Muscle of leg (tissue), 11 donors: Measurements from ENCODE around the gene WDR53. TPM values are rescaled to one million over a fixed set of nuclear protein-coding genes. Genes with fewer than 3 reads are reported as not detected.
"Not testable (repeated sequence)": the region's sequence is repeated elsewhere in the genome, so short reads cannot be mapped to it uniquely, and the experiment has no call there.

ENCODE experiments used
- DNase-seq: peaks from one replicate; pipeline ENCODE4 v3.0.0; 2013
- H3K27ac ChIP-seq: one replicate; pipeline ENCODE4 v1.5.1; 2013; ENCODE audit warnings: mild to moderate bottlenecking, low read length, control low read depth
- H3K27me3 ChIP-seq: one replicate; pipeline ENCODE4 v1.6.1; 2013; ENCODE audit warnings: low read length; ENCODE audit not compliant: control insufficient read depth, insufficient read depth
- H3K36me3 ChIP-seq: one replicate; pipeline ENCODE4 v1.6.1; 2013; ENCODE audit warnings: low read length; ENCODE audit not compliant: control insufficient read depth, insufficient read depth
- H3K4me1 ChIP-seq: one replicate; pipeline ENCODE4 v1.6.1; 2013; ENCODE audit warnings: low read length; ENCODE audit not compliant: control insufficient read depth, insufficient read depth
- H3K4me3 ChIP-seq: one replicate; pipeline ENCODE4 v1.5.1; 2013; ENCODE audit warnings: low read length, control low read depth
- H3K9me3 ChIP-seq: replicated peaks from 2 replicates; pipeline ENCODE4 v1.6.1; 2013; ENCODE audit warnings: low read depth, low read length; ENCODE audit not compliant: control insufficient read depth
- WGBS: methylation state at CpG from one replicate; pipeline ENCODE4 v1.1.5; 2013; ENCODE audit warnings: missing lambda C conversion rate; ENCODE audit not compliant: insufficient coverage; 5-methylcytosine and 5-hydroxymethylcytosine counted together
- polyA plus RNA-seq, 8 donors: library from polyadenylated mRNA; unstranded; fragments of 120-200 nt; gene quantifications; one replicate each; pipeline versions ENCODE4 v1.2.1 to v1.2.3, GENCODE V29; 2013; ENCODE audit warnings: inconsistent platforms in 1 of 8, low replicate concordance in 1 of 8; ENCODE audit not compliant: insufficient read length in 8 of 8, insufficient read depth in 1 of 8
- total RNA-seq: library from RNA; stranded (reverse); fragments of 120-200 nt; gene quantifications from one replicate; pipeline ENCODE4 v1.2.4, GENCODE V29; 2013

WDR53 gene
- total and polyA plus RNA-seq, 9 donors: 6.8 to 13.3 (median 10.1) TPM

DNA sequence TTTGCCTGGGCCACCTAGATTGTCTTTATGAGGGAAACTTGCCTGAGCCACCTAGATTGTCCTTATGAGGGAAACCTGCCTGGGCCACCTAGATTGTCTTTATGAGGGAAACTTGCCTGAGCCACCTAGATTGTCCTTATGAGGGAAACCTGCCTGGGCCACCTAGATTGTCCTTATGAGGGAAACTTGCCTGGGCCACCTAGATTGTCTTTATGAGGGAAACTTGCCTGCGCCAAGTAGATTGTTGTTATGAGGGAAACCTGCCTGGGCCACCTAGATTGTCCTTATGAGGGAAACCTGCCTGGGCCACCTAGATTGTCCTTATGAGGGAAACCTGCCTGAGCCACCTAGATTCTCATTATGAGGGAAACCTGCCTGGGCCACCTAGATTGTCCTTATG is 57.2 kb downstream of the WDR53 start:
- not testable (repeated sequence) for DNase-seq, H3K27me3 ChIP-seq, H3K4me3 ChIP-seq, H3K4me1 ChIP-seq, H3K27ac ChIP-seq, H3K9me3 ChIP-seq, H3K36me3 ChIP-seq
- WGBS: no CpG with 5 or more reads among the region's 1 CpG

DNA sequence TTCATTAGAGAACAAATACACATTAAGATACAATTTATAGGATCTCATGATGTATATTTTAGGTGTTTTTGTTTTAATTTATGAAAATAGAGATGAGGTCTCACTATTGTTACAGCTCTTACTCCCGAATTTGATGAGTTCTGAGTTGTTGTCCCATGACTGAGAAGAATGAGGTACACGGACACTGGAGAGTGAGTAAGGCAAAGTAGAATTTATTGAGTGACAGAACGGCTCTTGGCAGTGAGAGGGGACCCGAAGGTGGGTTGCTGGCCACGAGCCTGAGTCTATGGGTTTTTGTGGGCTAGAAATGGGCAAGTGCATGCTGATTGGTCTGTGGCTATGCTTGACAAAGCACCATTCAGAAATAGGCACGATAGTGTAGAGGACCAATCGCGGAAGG is 61.7 kb downstream of the WDR53 start:
- WGBS: 84% methylated on average over 8 of the region's 8 CpGs
- Histone ChIP-seq H3K27ac (no peak overlapping the region), H3K36me3 (no peaks in the 10 kb centered on the region), H3K4me1 (peaks cover 2% of the 10 kb centered on the region), H3K27me3 (peaks cover 2% of the 10 kb centered on the region), H3K9me3 (peaks cover 2% of the 10 kb centered on the region), H3K4me3 (no peak overlapping the region)
- no peak for DNase-seq

DNA sequence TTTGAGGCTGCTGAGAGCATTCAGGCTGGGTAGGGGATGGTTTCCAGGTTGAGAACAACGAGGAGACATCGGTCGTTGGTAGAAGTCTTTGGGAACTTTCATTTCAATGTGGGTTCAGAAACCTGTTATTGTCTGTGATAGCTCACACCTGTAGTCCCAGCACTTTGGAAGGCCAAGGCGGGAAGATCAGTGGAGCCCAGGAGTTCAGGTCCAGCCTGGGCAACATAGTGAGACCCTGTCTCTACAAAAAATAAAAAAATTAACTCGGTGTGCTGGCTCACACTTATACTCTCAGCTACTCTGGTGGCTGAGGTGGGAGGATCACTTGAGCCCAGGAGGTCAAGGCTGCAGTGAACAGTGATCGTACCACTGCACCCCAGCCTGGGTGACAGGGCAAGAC is 63.8 kb downstream of the WDR53 start:
- Histone ChIP-seq H3K27ac (no peak overlapping the region), H3K4me3 (no peak overlapping the region)

More for the DNA sequence above, 63.8 kb downstream of the WDR53 start:
- no peaks in the 10 kb centered on the region for H3K36me3 ChIP-seq
- WGBS: 86% methylated on average over 4 of the region's 6 CpGs
- peaks cover 2% of the 10 kb centered on the region for H3K9me3 ChIP-seq
- peaks cover 2% of the 10 kb centered on the region for H3K27me3 ChIP-seq
- no peak for DNase-seq
- peaks cover 11% of the 10 kb centered on the region for H3K4me1 ChIP-seq

Other genes with a start within 250 kb of the WDR53 start
- not detected for gene TM4SF19, start 230.2 kb downstream of the WDR53 start, total RNA-seq
- gene TM4SF19, start 230.2 kb downstream of the WDR53 start, polyA plus RNA-seq: under 1 TPM in 6 of 8 donors, not detected in 2; 0.15 to 0.44 (median 0.33) TPM
- gene UBXN7, start 136.1 kb downstream of the WDR53 start, total RNA-seq: 14.3 TPM
- 10 to 100 TPM; 12.8 to 22.0 (median 16.7) TPM for gene UBXN7, start 136.1 kb downstream of the WDR53 start, polyA plus RNA-seq
- gene RNF168, start 64.8 kb downstream of the WDR53 start, total RNA-seq: 11.9 TPM
- 10 to 100 TPM in 2 of 8 donors, 1 to 10 TPM in 6; 7.3 to 11.7 (median 9.7) TPM for gene RNF168, start 64.8 kb downstream of the WDR53 start, polyA plus RNA-seq
- 1.6 TPM for gene SMCO1, start 53.2 kb downstream of the WDR53 start, total RNA-seq
- 1 to 10 TPM; 1.2 to 4.1 (median 1.8) TPM for gene SMCO1, start 53.2 kb downstream of the WDR53 start, polyA plus RNA-seq
- gene FBXO45, start 106 bp upstream of the WDR53 start, total RNA-seq: 10.5 TPM
- gene FBXO45, start 106 bp upstream of the WDR53 start, polyA plus RNA-seq: 10 to 100 TPM; 11.0 to 15.9 (median 13.5) TPM
- 2.8 TPM for gene NRROS, start 71.1 kb upstream of the WDR53 start, total RNA-seq
- gene NRROS, start 71.1 kb upstream of the WDR53 start, polyA plus RNA-seq: 1 to 10 TPM; 4.2 to 6.1 (median 5.2) TPM
- 1.8 TPM for gene CEP19, start 143.7 kb upstream of the WDR53 start, total RNA-seq
- 1 to 10 TPM; 1.4 to 2.6 (median 2.2) TPM for gene CEP19, start 143.7 kb upstream of the WDR53 start, polyA plus RNA-seq
- gene PIGX, start 143.8 kb upstream of the WDR53 start, total RNA-seq: 19.2 TPM
- gene PIGX, start 143.8 kb upstream of the WDR53 start, polyA plus RNA-seq: 10 to 100 TPM; 14.7 to 22.0 (median 17.4) TPM
- 23.7 TPM for gene PAK2, start 171.3 kb upstream of the WDR53 start, total RNA-seq
- 10 to 100 TPM; 35.1 to 63.9 (median 51.9) TPM for gene PAK2, start 171.3 kb upstream of the WDR53 start, polyA plus RNA-seq